SU-DHL-6 (cell line): Measurements from ENCODE around the gene ZNF678.

Source experiments
- H2AFZ ChIP-seq: fragments of 200-600 bp; sonication (generic); 2 replicates; pipeline ENCODE4 v1.6.1; 2014; ENCODE audit warnings: low read depth, mild to moderate bottlenecking, moderate library complexity, mixed read lengths, antibody characterized with exemption, low read length; ENCODE audit not compliant: severe bottlenecking
- H3F3A ChIP-seq: fragments of 200-600 bp; shearing (Covaris generic); 2 replicates; pipeline ENCODE4 v1.6.0; 2016; ENCODE audit warnings: antibody characterized with exemption, mild to moderate bottlenecking; ENCODE audit not compliant: insufficient read depth
- H3K27ac ChIP-seq: fragments of 200-600 bp; sonication (generic); 2 replicates; pipeline ENCODE4 v1.5.1; 2016; ENCODE audit warnings: low read depth, mild to moderate bottlenecking, low read length, moderate library complexity, mixed read lengths
- H3K27me3 ChIP-seq: fragments of 200-600 bp; sonication (generic), shearing (Covaris generic); 2 replicates; pipeline ENCODE4 v1.6.0; 2014; ENCODE audit warnings: mild to moderate bottlenecking, low read length
- H3K36me3 ChIP-seq: fragments of 200-600 bp; sonication (generic); 2 replicates; pipeline ENCODE4 v1.6.1; 2014; ENCODE audit warnings: mild to moderate bottlenecking, low read length, mixed read lengths
- H3K4me2 ChIP-seq: fragments of 300-600, 200-600 bp; shearing (Covaris generic), sonication (generic); 2 replicates; pipeline ENCODE4 v1.6.0; 2014; ENCODE audit warnings: low read length, low read depth, mild to moderate bottlenecking; ENCODE audit not compliant: poor library complexity, severe bottlenecking
- H3K4me3 ChIP-seq: fragments of 200-600 bp; sonication (generic); 2 replicates; pipeline ENCODE4 v1.5.1; 2014; ENCODE audit warnings: antibody characterized with exemption, low read length, mild to moderate bottlenecking, mixed read lengths; ENCODE audit not compliant: insufficient read depth, poor library complexity, severe bottlenecking
- H3K79me2 ChIP-seq: fragments of 200-600 bp; sonication (generic); 2 replicates; pipeline ENCODE4 v1.6.1; 2014; ENCODE audit warnings: mild to moderate bottlenecking, low read length, moderate library complexity; ENCODE audit not compliant: insufficient read depth
- H3K9ac ChIP-seq: fragments of 200-600 bp; sonication (generic); 2 replicates; pipeline ENCODE4 v1.7.0; 2014; ENCODE audit warnings: mild to moderate bottlenecking, low read length
- H3K9me2 ChIP-seq: fragments of 200-600 bp; sonication (generic); replicated peaks from 2 replicates; pipeline ENCODE4 v1.6.1; 2014; ENCODE audit warnings: low read length; ENCODE audit not compliant: insufficient read depth
- H3K9me3 ChIP-seq: fragments of 200-600 bp; sonication (generic); 2 replicates; pipeline ENCODE4 v1.6.1; 2014; ENCODE audit warnings: low read length, mixed read lengths; ENCODE audit not compliant: insufficient read depth
- H4K20me1 ChIP-seq: fragments of 200-600 bp; sonication (generic); 2 replicates; pipeline ENCODE4 v1.6.1; 2014; ENCODE audit warnings: low read depth, mild to moderate bottlenecking, antibody characterized with exemption, low read length, moderate library complexity, mixed read lengths
- CTCF ChIP-seq: fragments of 200-600 bp; sonication (generic); IDR thresholded peaks from one replicate; pipeline ENCODE4 v1.5.1; 2017; ENCODE audit warnings: antibody characterized with exemption, mild to moderate bottlenecking, low read length, moderate library complexity; ENCODE audit not compliant: insufficient read depth, poor library complexity, severe bottlenecking
- EZH2phosphoT487 ChIP-seq: fragments of 200-600 bp; sonication (generic), shearing (Covaris generic); conservative IDR thresholded peaks from 2 replicates; pipeline ENCODE4 v1.6.1; 2018; ENCODE audit warnings: mild to moderate bottlenecking, antibody characterized with exemption, low read length, moderate library complexity, mixed read lengths

ZNF678 gene

GRCh38 chr1:227563324-227564201, at the start of gene ZNF678:
TSS of gene ZNF678 (plus strand) at chr1:227563556. CDS start at chr1:227650992, 87,436 bp downstream.
- peak within 1 kb of the TSS; percentile 87 for H2AFZ ChIP-seq
- peak within 1 kb of the TSS; percentile 60 for H3K4me2 ChIP-seq
- no peaks in the 10 kb centered on the region for H3K27me3 ChIP-seq
- H3K79me2 ChIP-seq: peaks cover 46% of the 10 kb centered on the region
- H3K4me3 ChIP-seq: peak within 1 kb of the TSS; percentile 89
- H3K9me2 ChIP-seq: no peaks in the 10 kb centered on the region
- H3K27ac ChIP-seq: peak within 1 kb of the TSS; percentile 68
- 0 out of 2 replicates have a peak, but pooled peaks cover 4% of the 10 kb centered on the region for H3K36me3 ChIP-seq
- no peaks in the 10 kb centered on the region for H3F3A ChIP-seq
- no peaks in the 10 kb centered on the region for H3K9me3 ChIP-seq
- no peaks in the 10 kb centered on the region for H4K20me1 ChIP-seq
- H3K9ac ChIP-seq: peak within 1 kb of the TSS; percentile 73
- TF ChIP-seq EZH2phosphoT487: no peak

GRCh38 chr1:227518876-227519275, 44.5 kb upstream of the ZNF678 start:
- Histone ChIP-seq H3K36me3 (no peaks in the 10 kb centered on the region), H2AFZ (no peak overlapping the region), H3K4me3 (no peak overlapping the region), H3K4me2 (no peak overlapping the region), H3K9me2 (no peaks in the 10 kb centered on the region), H3K27me3 (no peaks in the 10 kb centered on the region), H3F3A (no peaks in the 10 kb centered on the region), H3K9me3 (no peaks in the 10 kb centered on the region), H3K9ac (no peak overlapping the region), H4K20me1 (no peaks in the 10 kb centered on the region), H3K79me2 (no peaks in the 10 kb centered on the region), H3K27ac (no peak overlapping the region)
- TF ChIP-seq CTCF (no peak), EZH2phosphoT487 (no peak)

DNA sequence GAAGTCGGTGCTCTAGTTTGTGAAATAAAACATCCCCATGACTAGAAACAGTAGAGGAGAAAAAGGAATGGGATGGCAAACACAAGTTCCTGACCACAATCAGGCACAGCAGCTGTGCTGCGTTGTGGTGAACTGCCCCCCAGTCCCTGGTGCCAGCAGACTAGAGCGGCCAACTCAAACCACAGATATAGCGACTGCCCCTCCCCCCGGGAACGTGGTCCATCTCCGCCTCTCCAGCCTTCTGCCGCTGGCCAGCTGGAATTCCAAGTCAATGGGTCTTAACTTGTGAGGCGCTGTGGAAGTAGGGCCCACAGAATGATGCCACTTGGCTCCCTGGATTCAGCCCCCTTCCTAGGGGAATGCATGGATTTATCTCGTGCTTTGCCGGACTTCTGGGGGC, 41.6 kb upstream of the ZNF678 start:
- Histone ChIP-seq H3K27ac (no peak overlapping the region), H3K36me3 (no peaks in the 10 kb centered on the region), H3K9me2 (no peaks in the 10 kb centered on the region), H3K9ac (no peak overlapping the region), H3K27me3 (no peaks in the 10 kb centered on the region), H3F3A (no peaks in the 10 kb centered on the region), H3K4me2 (no peak overlapping the region), H3K79me2 (no peaks in the 10 kb centered on the region), H3K9me3 (no peaks in the 10 kb centered on the region), H3K4me3 (no peak overlapping the region), H4K20me1 (no peaks in the 10 kb centered on the region), H2AFZ (no peak overlapping the region)
- no peak for TF ChIP-seq EZH2phosphoT487
- no peak for TF ChIP-seq CTCF

GRCh38 chr1:227526524-227526923, 36.8 kb upstream of the ZNF678 start:
- no peak overlapping the region for H3K9ac ChIP-seq
- no peaks in the 10 kb centered on the region for H3K9me3 ChIP-seq
- H3K9me2 ChIP-seq: no peaks in the 10 kb centered on the region
- H3K79me2 ChIP-seq: no peaks in the 10 kb centered on the region
- H3K27ac ChIP-seq: no peak overlapping the region
- H4K20me1 ChIP-seq: no peaks in the 10 kb centered on the region
- H3K27me3 ChIP-seq: no peaks in the 10 kb centered on the region
- H2AFZ ChIP-seq: no peak overlapping the region
- no peak for TF ChIP-seq CTCF
- TF ChIP-seq EZH2phosphoT487: no peak
- no peaks in the 10 kb centered on the region for H3K36me3 ChIP-seq
- H3K4me3 ChIP-seq: no peak overlapping the region
- H3K4me2 ChIP-seq: no peak overlapping the region
- no peaks in the 10 kb centered on the region for H3F3A ChIP-seq
